A172 (cell line): Measurements from ENCODE around the gene CD72. TPM values are rescaled to one million over a fixed set of nuclear protein-coding genes. Genes with fewer than 3 reads are reported as not detected.

ENCODE experiments used
- DNase-seq: peaks from one replicate; pipeline ENCODE4 v3.0.0-alpha.2; 2015; ENCODE audit warnings: low spot score
- total RNA-seq: library from RNA; depleted of rRNA; stranded (reverse); fragments of >200 nt; shearing (Covaris generic); gene quantifications from 2 replicates; pipeline ENCODE4 v1.2.3, GENCODE V29; 2014; rRNA removed

CD72 gene
- total RNA-seq, result 0.12 and 0.48 TPM in 2 replicates

GRCh38 chr9:35618325-35618727 is at the start of gene CD72:
Gene CD72 (minus strand): TSS chr9:35618413. CDS start chr9:35618303, 110 bp downstream.
- no peak for DNase-seq

DNA sequence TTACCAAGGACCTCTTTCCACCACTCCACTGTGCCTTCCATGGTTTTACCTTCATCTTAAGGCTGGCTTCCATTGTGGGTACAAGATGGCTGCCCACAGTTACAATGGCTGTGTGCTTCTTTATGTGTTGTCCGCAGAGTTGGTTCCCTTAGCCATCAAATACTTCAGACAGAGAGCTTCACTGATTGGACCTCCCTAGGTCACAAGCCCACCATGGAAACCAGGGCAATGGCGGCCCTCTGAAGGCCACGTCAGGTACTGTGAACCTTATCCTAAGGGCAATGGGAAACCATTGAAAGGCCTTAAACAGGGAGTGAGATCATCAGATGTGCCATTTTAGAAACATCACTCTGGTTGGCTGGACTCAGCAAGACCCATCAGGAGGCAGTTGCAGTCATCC is 49.7 kb upstream of the CD72 start:
- DNase-seq, result no peak

DNA sequence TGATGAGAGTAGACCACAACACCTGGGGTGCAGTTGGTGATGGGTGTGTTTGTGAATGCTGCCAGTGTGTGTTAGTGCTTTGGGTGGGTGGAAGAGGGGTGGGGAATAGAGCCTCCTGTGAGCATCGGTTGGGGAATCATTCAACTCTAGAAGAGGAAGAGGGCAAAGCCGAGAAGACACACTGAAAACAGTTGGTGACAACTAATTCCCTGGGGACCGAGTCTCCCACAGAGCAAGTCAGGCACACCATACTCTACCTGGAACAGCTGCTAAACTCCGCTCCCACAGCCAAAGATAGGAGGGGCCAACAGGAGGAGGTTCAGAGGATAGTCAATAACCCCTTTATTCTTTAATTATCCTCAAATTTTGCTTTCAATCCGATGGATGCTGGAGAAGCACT is 48.3 kb upstream of the CD72 start:
- DNase-seq, result no peak

DNA sequence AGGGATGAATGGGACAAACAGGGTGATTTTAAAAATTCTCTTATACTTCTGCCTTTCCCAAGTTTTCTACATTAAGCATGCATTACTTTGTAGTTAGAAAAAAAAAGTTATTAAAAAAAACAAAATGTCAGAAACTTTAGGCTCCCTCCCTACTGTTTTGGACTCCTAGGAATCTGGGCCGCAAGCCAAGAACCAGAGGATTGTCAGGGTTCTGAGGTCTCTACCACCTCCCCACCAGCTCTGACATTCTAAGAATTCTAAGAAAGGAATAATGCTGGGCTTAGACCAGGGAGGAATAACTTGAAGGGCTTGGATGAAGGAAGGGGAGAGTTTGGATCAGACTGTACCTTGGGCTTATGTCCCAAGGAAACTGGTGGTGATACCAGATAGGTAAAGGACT is 47.8 kb upstream of the CD72 start:
- DNase-seq, result no peak

DNA sequence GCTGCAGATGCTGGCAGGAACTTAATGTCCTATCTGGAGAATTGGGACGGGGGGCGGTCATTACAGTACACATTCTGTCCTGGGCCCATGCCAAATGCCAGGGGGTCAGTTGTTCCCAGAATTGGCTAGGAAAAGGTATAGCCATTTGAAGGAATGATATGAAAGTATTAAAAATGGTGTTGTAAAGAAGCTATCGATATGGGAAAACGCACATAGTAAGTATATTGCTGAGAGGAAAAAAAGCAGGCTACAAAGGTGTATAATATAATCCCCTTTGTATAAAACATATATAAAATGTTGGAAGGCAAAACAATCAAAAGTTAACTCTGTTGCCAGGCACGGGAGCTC is 47.2 kb upstream of the CD72 start:
- DNase-seq, result no peak

- peak; percentile 69 for DNase-seq
Observed at GRCh38 chr9:35664531-35665470, 46.6 kb upstream of the CD72 start, which contains the start of gene ARHGEF39. Gene ARHGEF39 (minus strand): TSS chr9:35665195. CDS start chr9:35665169, 26 bp downstream.

GRCh38 chr9:35662437-35662836 is 44.2 kb upstream of the CD72 start:
- no peak for DNase-seq

GRCh38 chr9:35661756-35662350 is 43.6 kb upstream of the CD72 start:
- DNase-seq, result no peak

GRCh38 chr9:35660966-35661415 is 42.8 kb upstream of the CD72 start:
- peak; percentile 32 for DNase-seq

DNA sequence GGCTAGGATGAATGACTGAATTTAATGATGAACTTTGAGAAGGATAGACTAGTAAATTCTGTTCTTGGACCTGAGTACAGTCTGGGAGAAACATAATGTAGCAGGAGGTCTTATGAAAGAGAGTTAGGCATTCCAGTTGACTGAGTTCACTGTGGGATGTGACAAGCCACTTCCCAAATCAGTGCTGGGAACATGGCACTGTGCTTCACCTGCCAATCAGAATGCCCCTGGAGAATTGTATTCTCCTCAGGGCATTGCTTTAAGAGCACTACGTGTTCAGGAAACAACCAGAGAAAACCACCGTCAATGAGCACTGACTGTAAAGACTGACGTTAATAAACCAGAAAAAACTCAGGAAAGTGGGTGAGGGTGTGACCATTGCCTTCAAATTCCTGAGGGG is 41.1 kb upstream of the CD72 start:
- peak; percentile 74 for DNase-seq

DNA sequence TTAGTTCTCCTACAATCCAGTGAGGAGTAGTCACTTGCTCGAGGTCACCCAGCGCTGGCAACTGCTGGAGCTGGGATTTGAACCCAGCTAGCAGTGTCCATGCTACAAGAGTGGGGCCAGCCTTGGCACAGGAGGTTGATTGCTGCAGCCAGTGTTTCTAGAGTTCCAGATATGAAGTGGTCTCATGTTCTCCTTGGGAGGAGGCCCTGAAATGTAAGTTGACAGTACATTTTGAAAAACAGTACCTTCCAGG is 40.7 kb upstream of the CD72 start:
- no peak for DNase-seq

DNA sequence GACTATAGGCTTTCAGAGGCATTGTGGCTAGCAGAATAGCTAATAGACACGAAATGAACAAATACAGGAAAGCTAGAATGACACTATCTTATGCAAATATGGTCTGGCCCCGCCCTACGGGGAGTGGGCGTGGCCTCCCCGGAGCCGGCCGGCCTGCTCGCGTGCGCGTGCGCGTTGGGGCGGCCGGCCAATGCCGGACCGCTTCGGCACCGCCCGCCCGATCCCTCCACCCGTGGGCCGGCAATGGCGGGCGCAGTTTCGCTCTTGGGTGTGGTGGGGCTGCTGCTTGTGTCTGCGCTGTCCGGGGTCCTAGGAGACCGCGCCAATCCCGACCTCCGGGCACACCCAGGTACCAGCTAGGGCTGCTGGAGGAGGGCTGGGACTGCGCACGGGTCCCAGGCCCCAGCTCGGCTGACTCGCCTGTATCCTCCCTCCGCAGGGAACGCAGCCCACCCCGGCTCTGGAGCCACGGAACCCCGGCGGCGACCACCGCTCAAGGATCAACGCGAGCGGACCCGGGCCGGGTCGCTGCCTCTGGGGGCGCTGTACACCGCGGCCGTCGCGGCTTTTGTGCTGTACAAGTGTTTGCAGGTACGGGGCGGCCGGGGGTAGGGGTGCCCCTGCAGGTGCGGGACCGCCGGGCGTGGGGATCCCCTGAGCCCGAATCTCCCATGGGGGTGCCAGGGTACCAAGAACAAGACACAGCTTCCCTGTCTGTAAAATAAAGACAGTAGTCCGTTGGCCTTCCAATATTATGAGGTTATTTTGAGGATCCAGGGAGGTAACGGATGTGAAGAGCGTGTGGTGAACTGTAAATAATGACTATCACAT is 40.1 kb upstream of the CD72 start, which contains the start of gene CCDC107:
CCDC107 (plus strand) TSS at position 156 of the 831 bp plus-strand sequence; CDS start at position 244, 88 bp downstream.
- peak; percentile 63 for DNase-seq

DNA sequence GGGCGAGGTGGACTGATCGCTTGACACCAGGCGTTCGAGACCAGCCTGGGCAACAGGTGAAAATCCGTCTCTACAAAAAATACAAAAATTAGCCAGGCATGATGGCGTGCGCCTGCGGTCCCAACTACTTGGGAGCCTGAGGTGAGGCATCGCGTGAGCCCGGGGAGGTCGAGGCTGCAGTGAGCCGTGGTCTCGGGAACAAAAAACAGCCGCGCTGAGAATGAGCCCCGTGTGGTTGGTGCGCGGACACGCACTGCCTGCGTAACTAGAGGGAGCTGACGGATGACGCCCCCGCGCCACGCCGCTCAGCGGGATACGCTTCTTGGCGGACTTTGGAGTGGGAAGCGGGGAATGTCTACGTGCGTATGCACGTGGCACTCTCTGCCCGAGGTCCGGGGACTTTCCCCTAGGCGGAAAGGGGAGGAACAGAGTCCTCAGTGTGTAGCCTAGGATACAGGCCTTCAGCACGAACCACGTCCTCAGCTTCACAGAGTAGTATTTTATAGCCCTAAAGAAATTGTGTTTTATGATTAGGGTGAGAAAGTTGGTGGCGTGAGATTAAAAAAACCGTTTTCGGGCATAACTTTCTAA is 39.4 kb upstream of the CD72 start, which contains the start of gene RMRP:
RMRP (minus strand) TSS at position 474 of the 591 bp plus-strand sequence.
- DNase-seq, result peak; percentile 96

DNA sequence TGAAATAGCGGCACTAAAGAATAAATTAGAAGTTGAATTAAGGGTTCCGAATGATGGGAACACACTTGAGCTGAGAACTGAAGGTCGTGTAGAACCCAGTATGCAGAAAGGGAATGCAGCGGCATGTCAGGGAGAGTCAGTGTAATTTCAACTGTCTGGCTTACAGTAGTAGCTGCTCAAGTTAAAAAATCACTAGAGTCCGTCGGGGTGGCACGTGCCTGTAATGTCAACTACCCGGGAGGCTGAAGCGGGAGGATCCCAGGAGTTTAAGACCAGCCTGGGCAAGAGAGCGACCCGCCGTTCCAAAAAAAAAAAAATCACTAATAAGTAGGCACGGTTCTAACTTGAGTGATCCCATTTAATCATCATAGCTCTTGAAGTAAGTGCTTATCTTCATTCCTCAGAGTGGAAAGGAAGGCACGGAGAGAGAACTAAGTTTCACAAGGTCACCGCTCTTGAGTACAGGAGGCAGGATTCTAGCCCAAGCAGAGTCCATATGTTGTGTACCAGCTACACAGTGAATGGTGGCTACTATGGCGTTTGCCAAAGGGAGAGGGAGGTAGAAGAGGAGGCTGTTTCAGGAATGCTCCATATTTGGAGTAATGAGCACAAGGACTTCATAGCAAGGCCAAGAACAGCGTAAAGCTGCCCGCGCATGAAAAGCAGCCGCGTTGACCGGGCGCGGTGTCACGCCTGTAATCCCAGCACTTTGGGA is 38.8 kb upstream of the CD72 start:
- DNase-seq, result peak; percentile 45

GRCh38 chr9:35656348-35656747 is 38.1 kb upstream of the CD72 start:
- no peak for DNase-seq

DNA sequence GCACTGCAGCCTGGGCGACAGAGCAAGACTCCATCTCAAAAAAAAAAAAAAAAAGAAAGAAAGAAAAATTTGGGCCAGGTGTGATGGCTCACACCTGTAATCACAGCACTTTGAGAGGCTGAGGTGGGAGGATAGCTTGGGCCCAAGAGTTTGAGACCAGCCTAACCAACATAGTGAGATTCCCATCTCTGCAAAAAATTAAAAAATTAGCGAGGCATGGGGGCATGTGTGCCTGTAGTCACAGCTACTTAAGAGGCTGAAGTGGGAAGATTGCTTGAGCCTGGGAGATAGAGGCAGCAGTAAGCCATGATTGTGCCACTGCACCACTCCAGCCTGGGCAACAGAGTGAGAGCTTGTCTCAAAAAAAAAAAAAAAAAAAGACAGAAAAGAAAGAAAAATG is 35.4 kb upstream of the CD72 start:
- DNase-seq, result no peak

- no peak for DNase-seq
Observed at GRCh38 chr9:35652829-35653209, 34.6 kb upstream of the CD72 start.

DNA sequence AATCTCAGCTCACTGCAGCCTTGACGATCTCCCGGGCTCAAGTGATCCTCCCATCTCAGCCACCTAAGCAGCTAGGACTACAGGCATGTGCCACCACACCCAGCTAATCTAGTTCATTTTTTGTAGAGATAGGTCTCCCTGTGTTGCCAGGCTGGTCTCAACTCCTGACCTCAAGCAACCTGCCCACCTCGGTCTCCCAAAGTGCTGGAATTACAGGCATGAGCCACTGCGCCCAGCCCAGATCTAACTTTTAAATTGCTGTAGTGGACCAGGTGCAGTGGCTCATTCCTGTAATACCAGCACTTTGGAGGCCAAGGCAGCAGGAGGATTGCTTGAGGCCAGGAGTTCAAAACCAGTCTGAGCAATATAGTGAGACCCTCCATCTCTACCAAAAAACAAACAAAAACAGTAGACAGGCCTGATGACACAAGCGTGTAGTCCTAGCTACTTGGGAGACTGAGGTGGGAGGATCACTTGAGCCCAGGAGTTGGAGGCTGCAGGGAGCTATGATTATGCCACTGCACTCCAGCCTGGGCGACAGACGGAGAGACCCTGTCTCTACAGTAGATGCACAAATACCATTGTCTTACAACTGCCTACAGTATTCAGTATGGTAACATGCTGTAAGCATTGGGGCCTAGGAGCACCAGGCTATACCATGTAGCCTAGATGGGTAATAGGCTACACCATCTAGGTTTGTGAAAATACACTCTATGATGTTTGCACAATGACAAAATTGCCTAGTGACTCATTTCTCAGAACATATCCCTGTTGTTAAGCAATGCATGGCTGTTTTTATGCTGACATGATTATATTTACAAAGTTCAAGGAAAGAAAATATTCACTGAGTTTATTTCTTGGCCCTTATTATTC is 34.0 kb upstream of the CD72 start:
- no peak for DNase-seq

GRCh38 chr9:35650341-35651158 is 32.3 kb upstream of the CD72 start, which contains the start of gene SIT1:
Gene SIT1 (minus strand): TSS chr9:35650931. CDS start chr9:35650853, 78 bp downstream.
- no peak for DNase-seq
